Measurements from ENCODE around the gene TMEM19.

DNA sequence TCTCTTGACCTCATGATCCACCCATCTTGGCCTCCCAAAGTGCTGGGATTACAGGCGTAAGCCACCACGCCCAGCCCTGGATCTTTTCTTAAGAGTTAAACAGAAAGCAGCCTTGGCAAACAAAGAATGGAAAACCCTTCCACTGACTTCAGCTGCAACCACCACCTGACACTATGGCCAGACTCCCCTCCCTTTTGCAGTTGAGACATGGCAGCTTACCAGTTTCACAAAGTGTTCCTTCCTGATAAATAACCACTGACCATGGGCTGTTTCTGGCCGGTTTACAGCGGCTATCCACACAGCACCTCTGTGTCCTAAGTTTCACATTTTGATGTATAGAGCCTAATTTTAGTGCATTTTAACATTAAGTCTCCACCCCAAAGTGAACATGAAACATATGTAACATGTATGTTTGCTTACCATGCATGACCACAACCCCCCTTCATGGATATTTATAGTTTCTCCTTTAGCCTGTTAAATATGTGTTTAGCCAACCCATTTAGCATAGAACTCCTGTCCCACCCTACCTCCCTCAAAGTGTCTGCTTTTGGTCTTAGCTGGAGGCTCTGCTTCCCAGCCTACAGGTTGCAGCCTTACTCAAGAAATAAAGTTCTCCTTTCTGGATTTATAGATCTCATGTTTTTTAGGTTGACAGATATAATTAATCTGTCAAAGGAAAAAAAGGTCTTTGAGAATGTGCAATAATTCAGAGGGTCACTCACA, 36.1 kb downstream of the TMEM19 start:
- TF ChIP-seq POLR2A (IDR thresholded peaks at IDR 0.05; ENCODE audit: low read depth, low read length): no peak
- no peak for TF ChIP-seq POLR2AphosphoS5 (IDR thresholded peaks at IDR 0.05; ENCODE audit: low read depth, low read length)
- TF ChIP-seq TAF1 (IDR thresholded peaks at IDR 0.05; ENCODE audit: borderline replicate concordance, low read depth, low read length): no peak
